ENCODE results near the gene COL4A4.

DNA sequence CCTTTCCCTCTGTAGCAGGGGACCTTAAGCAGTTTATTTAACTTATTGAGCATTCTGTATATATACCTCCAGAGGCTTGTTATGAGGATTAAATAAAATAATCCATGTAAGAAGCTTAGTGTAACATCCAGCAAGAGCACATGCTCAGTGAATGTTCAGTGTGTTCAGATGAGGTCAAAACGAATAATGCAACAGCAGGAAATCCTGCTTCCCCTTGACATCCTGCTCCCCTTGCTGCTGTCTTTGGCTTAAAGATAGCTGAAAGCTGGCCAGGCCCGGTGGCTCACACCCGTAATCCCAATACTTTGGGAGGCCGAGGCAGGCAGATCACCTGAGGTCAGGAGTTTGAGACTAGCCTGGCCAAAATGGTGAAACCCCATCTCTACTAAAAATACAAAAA, 68.7 kb downstream of the COL4A4 start:
- TF ChIP-seq, protein P1, sequence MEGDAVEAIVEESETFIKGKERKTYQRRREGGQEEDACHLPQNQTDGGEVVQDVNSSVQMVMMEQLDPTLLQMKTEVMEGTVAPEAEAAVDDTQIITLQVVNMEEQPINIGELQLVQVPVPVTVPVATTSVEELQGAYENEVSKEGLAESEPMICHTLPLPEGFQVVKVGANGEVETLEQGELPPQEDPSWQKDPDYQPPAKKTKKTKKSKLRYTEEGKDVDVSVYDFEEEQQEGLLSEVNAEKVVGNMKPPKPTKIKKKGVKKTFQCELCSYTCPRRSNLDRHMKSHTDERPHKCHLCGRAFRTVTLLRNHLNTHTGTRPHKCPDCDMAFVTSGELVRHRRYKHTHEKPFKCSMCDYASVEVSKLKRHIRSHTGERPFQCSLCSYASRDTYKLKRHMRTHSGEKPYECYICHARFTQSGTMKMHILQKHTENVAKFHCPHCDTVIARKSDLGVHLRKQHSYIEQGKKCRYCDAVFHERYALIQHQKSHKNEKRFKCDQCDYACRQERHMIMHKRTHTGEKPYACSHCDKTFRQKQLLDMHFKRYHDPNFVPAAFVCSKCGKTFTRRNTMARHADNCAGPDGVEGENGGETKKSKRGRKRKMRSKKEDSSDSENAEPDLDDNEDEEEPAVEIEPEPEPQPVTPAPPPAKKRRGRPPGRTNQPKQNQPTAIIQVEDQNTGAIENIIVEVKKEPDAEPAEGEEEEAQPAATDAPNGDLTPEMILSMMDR (IDR thresholded peaks at IDR 0.05) = no peak
- TF ChIP-seq EZH2 (IDR thresholded peaks at IDR 0.05; ENCODE audit: borderline replicate concordance, insufficient read depth, low read depth, low read length, poor library complexity, severe bottlenecking) = no peak

Data from B cell (primary cell).